Osteoblast (primary cell): ENCODE measurements around the gene ZNF91. TPM values are rescaled to one million over a fixed set of nuclear protein-coding genes. Genes with fewer than 3 reads are reported as not detected.

Source experiments
- DNase-seq: peaks from one replicate; pipeline ENCODE4 v3.0.0; 2011; ENCODE audit warnings: low spot score, mixed read lengths; ENCODE audit not compliant: insufficient read length; ENCODE audit errors: missing footprints
- H2AFZ ChIP-seq: 2 replicates; pipeline ENCODE4 v1.6.0; 2011; ENCODE audit warnings: mild to moderate bottlenecking, low read length
- H3K27ac ChIP-seq: 2 replicates; pipeline ENCODE4 v1.5.1; 2011; ENCODE audit warnings: mild to moderate bottlenecking, low read depth, low read length, moderate library complexity
- H3K27me3 ChIP-seq: 2 replicates; pipeline ENCODE4 v1.6.0; 2012; ENCODE audit warnings: mild to moderate bottlenecking, control low read depth, inconsistent platforms, low read length, moderate library complexity; ENCODE audit not compliant: insufficient read depth
- H3K36me3 ChIP-seq: 2 replicates; pipeline ENCODE4 v1.5.1; 2011; ENCODE audit warnings: mild to moderate bottlenecking, low read length, control low read depth, moderate library complexity; ENCODE audit not compliant: insufficient read depth
- H3K4me1 ChIP-seq: 2 replicates; pipeline ENCODE4 v1.5.1; 2011; ENCODE audit warnings: mild to moderate bottlenecking, low read length, control low read depth, moderate library complexity; ENCODE audit not compliant: insufficient read depth
- H3K4me2 ChIP-seq: 2 replicates; pipeline ENCODE4 v1.6.0; 2011; ENCODE audit warnings: mild to moderate bottlenecking, low read length; ENCODE audit not compliant: insufficient read depth
- H3K4me3 ChIP-seq: fragments of 200-600 bp; sonication (generic); 3 replicates; pipeline ENCODE4 v1.5.1; 2012; ENCODE audit warnings: mild to moderate bottlenecking, low read length, inconsistent platforms; ENCODE audit not compliant: insufficient read depth
- H3K79me2 ChIP-seq: 2 replicates; pipeline ENCODE4 v1.6.0; 2012; ENCODE audit warnings: mild to moderate bottlenecking, low read length, control low read depth, inconsistent platforms; ENCODE audit not compliant: insufficient read depth
- H3K9me3 ChIP-seq: 2 replicates; pipeline ENCODE4 v1.5.1; 2011; ENCODE audit warnings: low read depth, low read length, control low read depth
- H4K20me1 ChIP-seq: 2 replicates; pipeline ENCODE4 v1.6.0; 2012; ENCODE audit warnings: mild to moderate bottlenecking, low read length, control low read depth; ENCODE audit not compliant: insufficient read depth
- total RNA-seq: library from RNA; depleted of rRNA; stranded (reverse); fragments of >200 nt; gene quantifications from 2 replicates; pipeline ENCODE4 v1.2.3, GENCODE V29; 2012
- TF ChIP-seq, protein P1 (sequence below): IDR thresholded peaks from 2 replicates; pipeline ENCODE4 v1.5.1; 2011; ENCODE audit warnings: mild to moderate bottlenecking, low read depth, low read length, moderate library complexity; ENCODE audit errors: extremely low read depth

Gene ZNF91
- total RNA-seq, 1 donor: 14.8 TPM

DNA sequence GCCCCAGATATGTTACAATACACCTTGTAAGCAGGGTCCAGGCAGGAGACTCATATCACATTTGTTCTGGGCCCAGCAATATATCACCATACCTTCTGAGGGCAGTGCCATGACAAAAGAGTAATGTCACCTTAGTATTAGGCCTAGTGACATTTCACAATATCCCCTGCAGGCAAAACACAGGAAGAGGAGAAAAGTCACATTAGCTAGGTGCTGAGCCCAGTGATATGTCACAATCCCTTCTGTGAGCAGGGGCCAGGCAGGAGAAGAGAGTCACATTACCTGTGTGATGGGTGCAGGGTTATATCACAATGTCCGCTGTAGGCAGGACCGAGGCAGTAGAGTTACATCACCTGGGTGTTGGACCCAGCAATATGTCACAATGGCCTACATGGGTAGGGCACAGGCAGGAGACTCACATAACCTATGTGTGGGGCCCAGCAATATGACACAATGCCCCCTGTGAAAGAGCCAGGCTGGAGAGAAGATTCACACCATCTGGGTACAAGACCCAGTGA lies 12.4 kb upstream of the ZNF91 start:
- no peak for DNase-seq
- TF ChIP-seq, protein P1, sequence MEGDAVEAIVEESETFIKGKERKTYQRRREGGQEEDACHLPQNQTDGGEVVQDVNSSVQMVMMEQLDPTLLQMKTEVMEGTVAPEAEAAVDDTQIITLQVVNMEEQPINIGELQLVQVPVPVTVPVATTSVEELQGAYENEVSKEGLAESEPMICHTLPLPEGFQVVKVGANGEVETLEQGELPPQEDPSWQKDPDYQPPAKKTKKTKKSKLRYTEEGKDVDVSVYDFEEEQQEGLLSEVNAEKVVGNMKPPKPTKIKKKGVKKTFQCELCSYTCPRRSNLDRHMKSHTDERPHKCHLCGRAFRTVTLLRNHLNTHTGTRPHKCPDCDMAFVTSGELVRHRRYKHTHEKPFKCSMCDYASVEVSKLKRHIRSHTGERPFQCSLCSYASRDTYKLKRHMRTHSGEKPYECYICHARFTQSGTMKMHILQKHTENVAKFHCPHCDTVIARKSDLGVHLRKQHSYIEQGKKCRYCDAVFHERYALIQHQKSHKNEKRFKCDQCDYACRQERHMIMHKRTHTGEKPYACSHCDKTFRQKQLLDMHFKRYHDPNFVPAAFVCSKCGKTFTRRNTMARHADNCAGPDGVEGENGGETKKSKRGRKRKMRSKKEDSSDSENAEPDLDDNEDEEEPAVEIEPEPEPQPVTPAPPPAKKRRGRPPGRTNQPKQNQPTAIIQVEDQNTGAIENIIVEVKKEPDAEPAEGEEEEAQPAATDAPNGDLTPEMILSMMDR: no peak
- Histone ChIP-seq H3K36me3 (no peaks in the 10 kb centered on the region), H3K27ac (no peak overlapping the region), H3K4me2 (no peak overlapping the region), H2AFZ (no peak overlapping the region), H3K79me2 (no peaks in the 10 kb centered on the region), H3K27me3 (no peaks in the 10 kb centered on the region), H3K4me3 (no peak overlapping the region), H4K20me1 (no peaks in the 10 kb centered on the region), H3K9me3 (no peaks in the 10 kb centered on the region), H3K4me1 (no peaks in the 10 kb centered on the region)

DNA sequence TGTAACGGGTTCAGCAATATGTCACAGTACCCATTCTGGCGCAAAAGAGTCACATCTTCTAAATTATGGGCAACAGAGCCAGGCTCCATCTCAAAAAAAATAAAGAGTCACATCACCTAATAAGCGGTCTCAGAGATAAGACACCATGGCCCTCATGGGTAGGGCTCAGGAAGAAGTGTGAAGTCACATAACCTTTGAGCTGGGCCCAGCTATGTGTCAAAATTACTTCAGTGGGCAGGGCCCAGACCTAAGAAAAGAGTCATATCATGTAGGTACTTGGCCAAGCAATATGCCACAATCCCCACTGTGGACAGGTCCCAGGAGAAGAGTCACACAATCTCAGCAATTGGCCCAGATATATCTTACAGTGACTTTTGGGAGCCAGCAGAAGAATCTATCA lies 11.4 kb upstream of the ZNF91 start:
- H2AFZ ChIP-seq: no peak overlapping the region
- no peaks in the 10 kb centered on the region for H3K27me3 ChIP-seq
- TF ChIP-seq, protein P1: no peak
- no peak overlapping the region for H3K27ac ChIP-seq
- no peaks in the 10 kb centered on the region for H3K9me3 ChIP-seq
- no peaks in the 10 kb centered on the region for H3K4me1 ChIP-seq
- no peak overlapping the region for H3K4me3 ChIP-seq
- DNase-seq: no peak
- H3K36me3 ChIP-seq: no peaks in the 10 kb centered on the region
- no peaks in the 10 kb centered on the region for H4K20me1 ChIP-seq
- no peaks in the 10 kb centered on the region for H3K79me2 ChIP-seq
- H3K4me2 ChIP-seq: no peak overlapping the region

DNA sequence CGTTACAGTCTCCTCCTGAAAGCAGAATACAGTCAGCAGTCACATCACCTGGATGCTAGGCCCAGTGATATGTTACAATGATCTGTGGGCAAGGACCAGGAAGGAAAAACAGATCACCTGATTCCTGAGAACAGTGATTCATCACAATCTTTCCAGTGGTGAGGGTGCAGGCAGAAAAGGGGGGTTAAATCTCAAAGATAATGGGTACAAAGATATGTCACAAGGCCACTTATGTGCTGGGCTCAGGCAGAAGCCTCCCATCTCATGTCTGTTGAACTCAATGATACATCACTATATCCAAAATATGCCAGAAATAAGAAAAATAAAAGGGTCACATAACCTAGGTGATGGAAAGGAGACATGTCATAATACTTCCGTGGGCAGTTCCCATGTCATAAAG lies 10.8 kb upstream of the ZNF91 start:
- H2AFZ ChIP-seq: no peak overlapping the region
- no peaks in the 10 kb centered on the region for H3K4me1 ChIP-seq
- H3K27me3 ChIP-seq: no peaks in the 10 kb centered on the region
- TF ChIP-seq, protein P1: no peak
- no peaks in the 10 kb centered on the region for H4K20me1 ChIP-seq
- no peaks in the 10 kb centered on the region for H3K79me2 ChIP-seq
- H3K4me2 ChIP-seq: no peak overlapping the region
- DNase-seq: no peak
- no peak overlapping the region for H3K4me3 ChIP-seq
- H3K9me3 ChIP-seq: no peaks in the 10 kb centered on the region
- H3K27ac ChIP-seq: no peak overlapping the region
- no peaks in the 10 kb centered on the region for H3K36me3 ChIP-seq

DNA sequence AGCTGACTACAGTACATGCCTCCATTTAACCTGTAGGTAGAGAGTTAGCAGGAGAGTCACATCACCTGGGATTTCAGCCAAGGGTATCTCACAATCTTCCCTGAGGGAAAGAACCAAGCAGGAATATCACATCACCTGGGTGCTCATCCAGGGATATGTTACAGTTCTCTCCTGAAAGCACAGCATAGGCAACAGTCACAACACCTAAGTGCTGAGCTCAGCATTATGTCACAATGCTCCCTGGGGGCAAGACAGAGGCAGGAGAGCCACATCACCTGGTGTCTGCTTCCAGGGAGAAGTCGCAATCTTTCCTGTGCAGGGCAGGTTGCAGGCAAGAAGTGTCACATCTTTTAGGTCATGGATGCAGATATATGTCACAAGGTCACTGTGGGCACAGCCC lies 9.4 kb upstream of the ZNF91 start:
- Histone ChIP-seq H2AFZ (no peak overlapping the region), H3K4me2 (no peak overlapping the region), H3K9me3 (no peaks in the 10 kb centered on the region), H3K4me3 (no peak overlapping the region), H3K27me3 (no peaks in the 10 kb centered on the region), H3K79me2 (no peaks in the 10 kb centered on the region), H3K27ac (no peak overlapping the region), H3K36me3 (no peaks in the 10 kb centered on the region), H3K4me1 (no peaks in the 10 kb centered on the region), H4K20me1 (no peaks in the 10 kb centered on the region)
- TF ChIP-seq, protein P1: no peak
- DNase-seq: no peak
